ENCODE data around the gene MAP1S.

DNA sequence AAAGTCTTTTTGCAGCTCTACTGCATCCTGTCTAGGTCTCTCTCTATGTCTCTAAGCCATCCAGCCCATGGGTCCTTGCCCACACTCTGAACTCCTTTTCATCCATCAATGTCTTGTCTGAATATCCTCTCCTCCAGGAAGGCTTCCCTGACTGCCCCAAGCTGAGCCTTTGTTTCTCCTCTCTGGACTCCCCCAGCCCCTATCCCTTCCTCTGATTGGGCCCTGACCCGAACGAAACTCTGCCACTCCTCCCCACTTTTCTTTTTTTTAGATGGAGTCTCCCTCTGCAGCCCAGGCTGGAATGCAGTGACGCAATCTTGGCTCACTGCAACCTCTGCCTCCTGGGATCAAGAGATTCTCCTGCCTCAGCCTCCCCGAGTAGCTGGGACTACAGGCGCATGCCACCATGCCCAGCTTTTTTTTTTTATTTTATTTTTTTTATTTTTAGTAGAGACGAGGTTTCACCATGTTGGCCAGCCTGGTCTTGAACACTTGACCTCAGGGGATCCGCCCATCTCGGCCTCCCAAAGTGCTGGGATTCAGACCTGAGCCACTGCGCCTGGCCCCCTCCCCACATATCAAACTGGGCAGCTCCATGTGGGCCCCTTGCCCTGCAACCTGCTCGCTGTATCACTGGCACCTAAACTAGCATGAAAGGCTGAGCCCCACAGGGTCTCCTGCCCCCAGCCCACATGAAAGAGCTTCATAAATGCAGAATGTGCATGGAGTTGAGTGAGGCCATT is 30.3 kb upstream of the MAP1S start:
- TF ChIP-seq, protein P1, sequence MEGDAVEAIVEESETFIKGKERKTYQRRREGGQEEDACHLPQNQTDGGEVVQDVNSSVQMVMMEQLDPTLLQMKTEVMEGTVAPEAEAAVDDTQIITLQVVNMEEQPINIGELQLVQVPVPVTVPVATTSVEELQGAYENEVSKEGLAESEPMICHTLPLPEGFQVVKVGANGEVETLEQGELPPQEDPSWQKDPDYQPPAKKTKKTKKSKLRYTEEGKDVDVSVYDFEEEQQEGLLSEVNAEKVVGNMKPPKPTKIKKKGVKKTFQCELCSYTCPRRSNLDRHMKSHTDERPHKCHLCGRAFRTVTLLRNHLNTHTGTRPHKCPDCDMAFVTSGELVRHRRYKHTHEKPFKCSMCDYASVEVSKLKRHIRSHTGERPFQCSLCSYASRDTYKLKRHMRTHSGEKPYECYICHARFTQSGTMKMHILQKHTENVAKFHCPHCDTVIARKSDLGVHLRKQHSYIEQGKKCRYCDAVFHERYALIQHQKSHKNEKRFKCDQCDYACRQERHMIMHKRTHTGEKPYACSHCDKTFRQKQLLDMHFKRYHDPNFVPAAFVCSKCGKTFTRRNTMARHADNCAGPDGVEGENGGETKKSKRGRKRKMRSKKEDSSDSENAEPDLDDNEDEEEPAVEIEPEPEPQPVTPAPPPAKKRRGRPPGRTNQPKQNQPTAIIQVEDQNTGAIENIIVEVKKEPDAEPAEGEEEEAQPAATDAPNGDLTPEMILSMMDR (IDR thresholded peaks at IDR 0.05; ENCODE audit: low read depth, low read length), result no peak
- TF ChIP-seq EZH2phosphoT487 (IDR thresholded peaks at IDR 0.05; ENCODE audit: low read depth), result no peak
